ENCODE data around the gene AGBL1. TPM values are rescaled to one million over a fixed set of nuclear protein-coding genes. Genes with fewer than 3 reads are reported as not detected.

AGBL1 gene
- total and polyA plus RNA-seq, 9 donors = under 0.01 to 0.02 TPM; not detected in 7

DNA sequence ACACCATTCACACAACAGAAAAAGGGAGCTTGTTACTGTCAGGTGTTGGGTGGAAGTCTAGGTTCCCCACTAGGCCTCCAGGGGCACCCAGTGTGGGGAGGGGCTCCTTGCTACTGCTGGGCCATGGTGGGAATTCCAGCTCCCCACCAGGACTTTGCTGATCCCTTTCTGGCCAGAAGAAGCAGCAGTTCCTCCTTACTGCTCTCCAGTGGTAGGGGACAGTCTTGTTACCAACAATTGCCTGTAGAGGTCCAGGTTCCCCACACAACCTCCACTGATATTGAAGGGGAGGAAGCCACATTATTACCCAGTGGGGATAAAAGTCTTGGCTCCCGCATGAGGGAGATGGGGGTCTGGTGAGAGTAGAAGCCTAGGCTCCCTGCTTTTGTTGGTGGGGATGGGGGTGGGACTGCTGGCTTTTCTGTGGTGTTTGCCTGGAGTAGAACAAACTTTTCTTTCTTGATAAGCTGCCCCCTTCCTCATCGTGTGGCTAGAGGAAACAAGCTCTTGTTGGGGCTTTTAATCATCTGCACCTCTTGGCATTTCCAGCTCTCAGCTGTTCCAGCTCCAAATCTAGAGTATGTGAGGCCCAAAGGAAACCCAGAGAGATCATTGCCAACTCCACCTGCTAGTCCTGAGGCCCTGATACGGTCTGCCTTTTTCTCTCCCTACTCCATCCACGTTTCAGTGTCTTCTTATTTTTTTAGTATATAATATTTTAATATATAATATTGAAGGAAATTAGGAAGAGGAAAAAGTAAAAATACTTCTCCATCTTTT, 824.2 kb downstream of the AGBL1 start:
- DNase-seq = no peak
- no peak for TF ChIP-seq EP300 (IDR thresholded peaks at IDR 0.05)
- no peak for TF ChIP-seq POLR2A (IDR thresholded peaks at IDR 0.05)
- TF ChIP-seq, protein P1, sequence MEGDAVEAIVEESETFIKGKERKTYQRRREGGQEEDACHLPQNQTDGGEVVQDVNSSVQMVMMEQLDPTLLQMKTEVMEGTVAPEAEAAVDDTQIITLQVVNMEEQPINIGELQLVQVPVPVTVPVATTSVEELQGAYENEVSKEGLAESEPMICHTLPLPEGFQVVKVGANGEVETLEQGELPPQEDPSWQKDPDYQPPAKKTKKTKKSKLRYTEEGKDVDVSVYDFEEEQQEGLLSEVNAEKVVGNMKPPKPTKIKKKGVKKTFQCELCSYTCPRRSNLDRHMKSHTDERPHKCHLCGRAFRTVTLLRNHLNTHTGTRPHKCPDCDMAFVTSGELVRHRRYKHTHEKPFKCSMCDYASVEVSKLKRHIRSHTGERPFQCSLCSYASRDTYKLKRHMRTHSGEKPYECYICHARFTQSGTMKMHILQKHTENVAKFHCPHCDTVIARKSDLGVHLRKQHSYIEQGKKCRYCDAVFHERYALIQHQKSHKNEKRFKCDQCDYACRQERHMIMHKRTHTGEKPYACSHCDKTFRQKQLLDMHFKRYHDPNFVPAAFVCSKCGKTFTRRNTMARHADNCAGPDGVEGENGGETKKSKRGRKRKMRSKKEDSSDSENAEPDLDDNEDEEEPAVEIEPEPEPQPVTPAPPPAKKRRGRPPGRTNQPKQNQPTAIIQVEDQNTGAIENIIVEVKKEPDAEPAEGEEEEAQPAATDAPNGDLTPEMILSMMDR (IDR thresholded peaks at IDR 0.05) = no peak
- no peaks in the 10 kb centered on the region for H3K27me3 ChIP-seq
- H3K4me1 ChIP-seq (ENCODE audit: insufficient read depth) = no peaks in the 10 kb centered on the region
- intact Hi-C loops (cut with DNase I) = no loop called here
- no peaks in the 10 kb centered on the region for H3K36me3 ChIP-seq
- H3K9me3 ChIP-seq = no peaks in the 10 kb centered on the region
- H3K4me3 ChIP-seq = no peak overlapping the region
- H3K27ac ChIP-seq = no peak overlapping the region
- 46 to 60% (median 57%) methylated on average over 4 of the region's 4 CpGs for WGBS, 3 donors

DNA sequence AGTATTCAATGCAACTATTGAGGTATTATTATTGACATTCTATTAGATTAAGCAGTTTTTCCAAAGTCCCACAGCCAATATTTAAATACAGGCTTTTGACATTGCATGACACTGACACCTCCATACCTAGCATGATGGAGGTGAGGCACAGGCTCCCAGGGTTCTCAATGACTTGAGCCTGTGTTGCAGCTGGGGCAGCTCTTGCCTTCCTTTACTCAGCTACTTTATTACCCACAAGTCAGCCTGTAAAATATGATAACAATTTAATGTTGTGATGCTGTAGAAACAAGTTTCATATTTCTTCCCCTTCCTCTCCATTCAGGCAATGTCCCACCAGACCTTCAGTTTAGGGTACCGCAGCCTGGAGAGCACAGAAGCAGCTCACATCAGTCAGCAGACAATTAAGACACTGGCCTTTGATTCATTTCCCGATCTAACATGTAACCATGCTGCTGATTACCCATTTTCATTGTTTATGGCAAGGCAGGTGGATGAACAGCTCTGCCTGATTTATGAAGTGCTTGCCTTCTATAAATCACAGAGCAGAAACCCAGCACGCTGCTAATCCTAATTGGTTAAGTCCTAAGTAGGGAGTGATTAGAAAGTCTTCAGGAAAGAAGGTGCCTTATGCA, 826.1 kb downstream of the AGBL1 start:
- Histone ChIP-seq H3K4me3 (no peak overlapping the region), H3K36me3 (no peaks in the 10 kb centered on the region), H3K27ac (no peak overlapping the region), H3K4me1 (ENCODE audit: insufficient read depth) (no peaks in the 10 kb centered on the region), H3K9me3 (no peaks in the 10 kb centered on the region), H3K27me3 (no peaks in the 10 kb centered on the region)
- WGBS, 3 donors = 13 to 40% (median 15%) methylated on average over 3 of the region's 3 CpGs
- intact Hi-C loops (cut with DNase I) = no loop called here
- TF ChIP-seq, protein P1 (IDR thresholded peaks at IDR 0.05) = no peak
- no peak for TF ChIP-seq POLR2A (IDR thresholded peaks at IDR 0.05)
- no peak for TF ChIP-seq EP300 (IDR thresholded peaks at IDR 0.05)
- no peak for DNase-seq

DNA sequence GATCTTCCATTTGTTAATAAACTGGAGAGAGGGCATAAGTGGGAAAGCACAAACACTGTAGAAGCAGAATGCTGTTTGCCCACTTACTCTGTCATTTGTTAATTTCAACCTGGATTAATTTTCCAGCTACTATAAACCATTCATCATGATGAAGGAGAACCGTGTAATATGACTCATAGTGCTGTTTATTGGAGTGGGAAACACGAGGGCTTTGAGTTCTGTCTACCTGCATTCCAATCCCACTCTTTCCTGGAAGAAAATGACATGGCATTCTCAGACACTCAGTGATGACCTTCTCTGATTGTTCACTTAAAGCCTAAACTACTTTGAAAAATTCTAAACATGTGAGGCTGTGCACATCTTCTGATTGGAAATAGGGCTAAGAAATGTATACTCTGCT, 826.7 kb downstream of the AGBL1 start:
- TF ChIP-seq POLR2A (IDR thresholded peaks at IDR 0.05) (no peak), EP300 (IDR thresholded peaks at IDR 0.05) (no peak)
- TF ChIP-seq, protein P1 (IDR thresholded peaks at IDR 0.05) = no peak
- no peak for DNase-seq
- Histone ChIP-seq H3K4me1 (ENCODE audit: insufficient read depth) (no peaks in the 10 kb centered on the region), H3K27ac (no peak overlapping the region), H3K36me3 (no peaks in the 10 kb centered on the region), H3K27me3 (no peaks in the 10 kb centered on the region), H3K4me3 (no peak overlapping the region), H3K9me3 (no peaks in the 10 kb centered on the region)
- WGBS, 3 donors = 4 to 12% (median 6%) methylated on average over 2 of the region's 2 CpGs
- intact Hi-C loops (cut with DNase I) = no loop called here

DNA sequence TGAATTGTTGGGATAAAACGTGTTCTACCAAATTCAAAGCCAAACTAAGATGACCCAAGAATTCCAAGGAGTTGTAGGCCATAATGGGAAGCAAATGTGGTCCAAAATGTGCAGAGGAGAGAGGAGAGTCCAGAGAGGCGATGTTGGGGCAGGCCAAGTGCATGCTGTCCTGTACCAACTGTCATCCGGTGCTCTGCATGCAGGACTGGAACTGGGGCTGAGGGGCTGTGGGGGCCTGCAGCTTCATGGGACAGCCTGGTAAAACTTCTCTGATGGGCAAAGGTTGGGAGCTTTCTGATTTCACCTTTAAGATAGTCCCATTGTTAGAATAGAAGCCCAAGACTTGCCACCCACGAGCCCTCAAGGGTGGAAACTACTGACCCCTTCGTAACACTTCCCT, 831.4 kb downstream of the AGBL1 start:
- no peak for DNase-seq
- TF ChIP-seq, protein P1 (IDR thresholded peaks at IDR 0.05) = no peak
- H3K4me1 ChIP-seq (ENCODE audit: insufficient read depth) = no peaks in the 10 kb centered on the region
- H3K36me3 ChIP-seq = no peaks in the 10 kb centered on the region
- whole genome bisulfite sequencing, 3 donors = 66 to 78% (median 75%) methylated on average over 5 of the region's 5 CpGs
- H3K9me3 ChIP-seq = no peaks in the 10 kb centered on the region
- H3K27me3 ChIP-seq = no peaks in the 10 kb centered on the region
- no peak overlapping the region for H3K4me3 ChIP-seq
- no peak overlapping the region for H3K27ac ChIP-seq
- intact Hi-C loops (cut with DNase I) = loop anchor here in 1 of 4 donors (10.0 kb wide), 1 partner anchor 1364 kb away; no protein-coding TSS in a partner anchor
